22Rv1 (cell line): Measurements from ENCODE around the gene SERPINB6.

Experiments
- ZFX ChIP-seq: fragments of 450-650 bp; IDR thresholded peaks from 2 replicates; pipeline ENCODE4 v1.6.1; 2017; ENCODE audit warnings: antibody characterized with exemption, borderline replicate concordance
- TF ChIP-seq, protein P1 (sequence below): fragments of 450-650 bp; IDR thresholded peaks from 2 replicates; pipeline ENCODE4 v1.5.1; 2017; ENCODE audit warnings: mild to moderate bottlenecking

DNA sequence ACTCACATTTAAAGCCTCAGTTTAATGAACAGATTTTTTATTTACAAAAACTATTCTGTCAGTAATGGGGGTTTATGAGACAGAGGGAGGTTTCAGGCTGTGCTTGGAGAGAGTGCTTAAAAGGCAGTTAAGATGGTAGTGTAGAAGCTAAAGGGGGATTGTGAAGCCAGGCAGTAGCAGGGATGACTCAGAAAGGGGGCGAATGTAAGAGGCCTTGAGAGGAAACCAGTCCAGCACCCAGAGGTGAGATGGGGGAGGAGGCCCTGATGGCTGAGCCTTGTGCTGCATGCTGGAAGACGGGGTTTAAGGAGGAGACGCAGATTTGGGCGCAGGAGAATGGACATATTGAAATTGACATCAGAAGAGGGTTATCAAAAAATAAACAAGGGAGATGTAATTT, 61.6 kb downstream of the SERPINB6 start:
- TF ChIP-seq, protein P1, sequence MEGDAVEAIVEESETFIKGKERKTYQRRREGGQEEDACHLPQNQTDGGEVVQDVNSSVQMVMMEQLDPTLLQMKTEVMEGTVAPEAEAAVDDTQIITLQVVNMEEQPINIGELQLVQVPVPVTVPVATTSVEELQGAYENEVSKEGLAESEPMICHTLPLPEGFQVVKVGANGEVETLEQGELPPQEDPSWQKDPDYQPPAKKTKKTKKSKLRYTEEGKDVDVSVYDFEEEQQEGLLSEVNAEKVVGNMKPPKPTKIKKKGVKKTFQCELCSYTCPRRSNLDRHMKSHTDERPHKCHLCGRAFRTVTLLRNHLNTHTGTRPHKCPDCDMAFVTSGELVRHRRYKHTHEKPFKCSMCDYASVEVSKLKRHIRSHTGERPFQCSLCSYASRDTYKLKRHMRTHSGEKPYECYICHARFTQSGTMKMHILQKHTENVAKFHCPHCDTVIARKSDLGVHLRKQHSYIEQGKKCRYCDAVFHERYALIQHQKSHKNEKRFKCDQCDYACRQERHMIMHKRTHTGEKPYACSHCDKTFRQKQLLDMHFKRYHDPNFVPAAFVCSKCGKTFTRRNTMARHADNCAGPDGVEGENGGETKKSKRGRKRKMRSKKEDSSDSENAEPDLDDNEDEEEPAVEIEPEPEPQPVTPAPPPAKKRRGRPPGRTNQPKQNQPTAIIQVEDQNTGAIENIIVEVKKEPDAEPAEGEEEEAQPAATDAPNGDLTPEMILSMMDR, result no peak
- TF ChIP-seq ZFX, result no peak
